Astrocyte of the spinal cord (primary cell): ENCODE measurements around the gene C1orf159.

Source experiments
- DNase-seq: peaks from one replicate; pipeline ENCODE4 v3.0.0; 2011; ENCODE audit warnings: low read depth, low spot score
- H3K4me3 ChIP-seq: 2 replicates; pipeline ENCODE4 v1.5.1; 2011; ENCODE audit warnings: low read depth, mild to moderate bottlenecking, low read length, moderate library complexity
- CTCF ChIP-seq: IDR thresholded peaks from 2 replicates; pipeline ENCODE4 v1.5.1; 2012; ENCODE audit warnings: low read depth, mild to moderate bottlenecking, low read length, inconsistent platforms
- in situ Hi-C: cut with HindIII; loops from 2 replicates; pipeline ENCODE4 v1.10.0; 2017; ENCODE audit warnings: low sequenced_read_pairs

The C1orf159 gene

GRCh38 chr1:1087351-1088028, 28.4 kb downstream of the C1orf159 start:
- TF ChIP-seq CTCF: no peak
- DNase-seq: no peak
- in situ Hi-C loops: no loop called here
- H3K4me3 ChIP-seq: no peak overlapping the region

GRCh38 chr1:1086911-1087341, 29.0 kb downstream of the C1orf159 start:
- no peak overlapping the region for H3K4me3 ChIP-seq
- in situ Hi-C loops: no loop called here
- no peak for DNase-seq
- TF ChIP-seq CTCF: no peak

GRCh38 chr1:1085911-1086841, 29.7 kb downstream of the C1orf159 start:
- DNase-seq: no peak
- in situ Hi-C loops: no loop called here
- no peak overlapping the region for H3K4me3 ChIP-seq
- TF ChIP-seq CTCF: no peak

GRCh38 chr1:1085171-1085841, 30.6 kb downstream of the C1orf159 start:
- TF ChIP-seq CTCF: no peak
- in situ Hi-C loops: no loop called here
- DNase-seq: no peak
- H3K4me3 ChIP-seq: no peak overlapping the region

- in situ Hi-C loops: no loop called here
- no peak for TF ChIP-seq CTCF
- H3K4me3 ChIP-seq: no peak overlapping the region
- no peak for DNase-seq
These were observed 31.3 kb downstream of the C1orf159 start for GRCh38 chr1:1084372-1085170.
